ENCODE results near the gene SYTL3. TPM values are rescaled to one million over a fixed set of nuclear protein-coding genes. Genes with fewer than 3 reads are reported as not detected.

Gene SYTL3
- total RNA-seq, 1 donor from 2014 or later, result 8.7 TPM

GRCh38 chr6:158707120-158707820 is 57.4 kb downstream of the SYTL3 start:
- Histone ChIP-seq H3K27ac (peak overlapping the region; percentile 62), H3K27me3 (no peaks in the 10 kb centered on the region), H3K4me1 (peaks cover 38% of the 10 kb centered on the region), H3K4me3 (no peak overlapping the region), H3K9me3 (no peaks in the 10 kb centered on the region), H3K36me3 (no peaks in the 10 kb centered on the region)
- TF ChIP-seq CTCF (IDR thresholded peaks at IDR 0.05), result no peak
- ATAC-seq, result peak; percentile 69
- DNase-seq, result peak; percentile 76
- intact Hi-C loops (cut with DNase I), result loop anchor here (10.0 kb wide), 1 partner anchor 258 kb away; no protein-coding TSS in a partner anchor

GRCh38 chr6:158707821-158708195 is 58.0 kb downstream of the SYTL3 start:
- no peaks in the 10 kb centered on the region for H3K9me3 ChIP-seq
- DNase-seq (no peak), ATAC-seq (peak; percentile 42)
- peaks cover 38% of the 10 kb centered on the region for H3K4me1 ChIP-seq
- H3K4me3 ChIP-seq, result peak overlapping the region; percentile 5
- intact Hi-C loops (cut with DNase I), result loop anchor here (10.0 kb wide), 1 partner anchor 257 kb away; no protein-coding TSS in a partner anchor
- no peaks in the 10 kb centered on the region for H3K27me3 ChIP-seq
- H3K27ac ChIP-seq, result peak overlapping the region; percentile 62
- no peak for TF ChIP-seq CTCF (IDR thresholded peaks at IDR 0.05)
- no peaks in the 10 kb centered on the region for H3K36me3 ChIP-seq

- no peak for ATAC-seq
- no peak for DNase-seq
- Histone ChIP-seq H3K27ac (peak overlapping the region; percentile 62), H3K9me3 (no peaks in the 10 kb centered on the region), H3K36me3 (no peaks in the 10 kb centered on the region), H3K4me3 (peak overlapping the region; percentile 5), H3K4me1 (peaks cover 38% of the 10 kb centered on the region), H3K27me3 (no peaks in the 10 kb centered on the region)
- intact Hi-C loops (cut with DNase I), result loop anchor here (10.0 kb wide), 1 partner anchor 257 kb away; no protein-coding TSS in a partner anchor
- no peak for TF ChIP-seq CTCF (IDR thresholded peaks at IDR 0.05)
Observed at GRCh38 chr6:158708239-158708638, 58.4 kb downstream of the SYTL3 start.

- no peak for ATAC-seq
- Histone ChIP-seq H3K9me3 (no peaks in the 10 kb centered on the region), H3K4me3 (no peak overlapping the region), H3K4me1 (peaks cover 30% of the 10 kb centered on the region), H3K36me3 (no peaks in the 10 kb centered on the region), H3K27ac (no peak overlapping the region), H3K27me3 (no peaks in the 10 kb centered on the region)
- no peak for DNase-seq
- no peak for TF ChIP-seq CTCF (IDR thresholded peaks at IDR 0.05)
- intact Hi-C loops (cut with DNase I), result loop anchor here (10.0 kb wide), 1 partner anchor 255 kb away; no protein-coding TSS in a partner anchor
Observed at GRCh38 chr6:158709809-158710208, 60.0 kb downstream of the SYTL3 start.

- Histone ChIP-seq H3K4me3 (no peak overlapping the region), H3K9me3 (no peaks in the 10 kb centered on the region), H3K4me1 (peaks cover 22% of the 10 kb centered on the region), H3K27me3 (no peaks in the 10 kb centered on the region), H3K36me3 (no peaks in the 10 kb centered on the region), H3K27ac (peak overlapping the region; percentile 59)
- intact Hi-C loops (cut with DNase I), result no loop called here
- no peak for DNase-seq
- ATAC-seq, result no peak
- no peak for TF ChIP-seq CTCF (IDR thresholded peaks at IDR 0.05)
Observed at GRCh38 chr6:158711264-158711663, 61.4 kb downstream of the SYTL3 start.
